HCT116 (cell line): ENCODE results near the gene SCARB1.

Experiments used
- CBX3 ChIP-seq: IDR thresholded peaks from 2 replicates; pipeline ENCODE4 v1.6.1; 2012; ENCODE audit warnings: low read depth
- CEBPB ChIP-seq: IDR thresholded peaks from 2 replicates; pipeline ENCODE4 v1.6.1; 2012; ENCODE audit warnings: low read depth
- EZH2 ChIP-seq: fragments of 200-600 bp; sonication (generic); IDR thresholded peaks from 2 replicates; pipeline ENCODE4 v1.6.1; 2017; ENCODE audit warnings: antibody characterized with exemption, mixed run types
- EZH2phosphoT487 ChIP-seq: fragments of 200-600 bp; IDR thresholded peaks from 2 replicates; pipeline ENCODE4 v1.6.1; 2018; ENCODE audit warnings: antibody characterized with exemption, borderline replicate concordance
- MAX ChIP-seq: IDR thresholded peaks from 2 replicates; pipeline ENCODE4 v1.6.1; 2012
- POLR2A ChIP-seq: IDR thresholded peaks from 2 replicates; pipeline ENCODE4 v1.7.0; 2011; ENCODE audit warnings: borderline replicate concordance; ENCODE audit not compliant: insufficient read depth, insufficient read length; ENCODE audit errors: extremely low read depth
- POLR2AphosphoS5 ChIP-seq: IDR thresholded peaks from 2 replicates; pipeline ENCODE4 v1.6.1; 2011; ENCODE audit warnings: mild to moderate bottlenecking, low read depth, low read length, moderate library complexity
- RAD21 ChIP-seq: IDR thresholded peaks from 2 replicates; pipeline ENCODE4 v1.6.1; 2012; ENCODE audit warnings: low read depth, mild to moderate bottlenecking
- REST ChIP-seq: IDR thresholded peaks from 2 replicates; pipeline ENCODE4 v1.6.1; 2012; ENCODE audit warnings: low read depth
- SP1 ChIP-seq: IDR thresholded peaks from 2 replicates; pipeline ENCODE4 v1.6.1; 2012; ENCODE audit warnings: low read depth
- YY1 ChIP-seq: IDR thresholded peaks from 2 replicates; pipeline ENCODE4 v1.6.1; 2011; ENCODE audit warnings: low read length, low read depth, moderate library complexity, mild to moderate bottlenecking; ENCODE audit not compliant: insufficient replicate concordance; ENCODE audit errors: extremely low read depth
- TF ChIP-seq, protein P1 (sequence below), 3 experiments: fragments of 200-600 bp in 1 of 3; sonication (generic) in 1 of 3; IDR thresholded peaks in 2 of 3; conservative IDR thresholded peaks in 1 of 3; 2 replicates each; pipeline ENCODE4 v1.5.1; 2012 to 2017; ENCODE audit warnings: low read depth in 2 of 3, low read length in 2 of 3, antibody characterized with exemption in 1 of 3, borderline replicate concordance in 1 of 3, control low read depth in 1 of 3, mild to moderate bottlenecking in 1 of 3, mixed read lengths in 1 of 3, mixed run types in 1 of 3, moderate library complexity in 1 of 3; ENCODE audit not compliant: insufficient read depth in 1 of 3

GRCh38 chr12:124764870-124765580 lies 98.6 kb downstream of the SCARB1 start:
- TF ChIP-seq CBX3 (no peak), SP1 (no peak), REST (no peak), CEBPB (no peak), MAX (no peak), EZH2 (no peak), YY1 (no peak), RAD21 (no peak), EZH2phosphoT487 (no peak), POLR2A (no peak), POLR2AphosphoS5 (no peak)
- TF ChIP-seq, protein P1, sequence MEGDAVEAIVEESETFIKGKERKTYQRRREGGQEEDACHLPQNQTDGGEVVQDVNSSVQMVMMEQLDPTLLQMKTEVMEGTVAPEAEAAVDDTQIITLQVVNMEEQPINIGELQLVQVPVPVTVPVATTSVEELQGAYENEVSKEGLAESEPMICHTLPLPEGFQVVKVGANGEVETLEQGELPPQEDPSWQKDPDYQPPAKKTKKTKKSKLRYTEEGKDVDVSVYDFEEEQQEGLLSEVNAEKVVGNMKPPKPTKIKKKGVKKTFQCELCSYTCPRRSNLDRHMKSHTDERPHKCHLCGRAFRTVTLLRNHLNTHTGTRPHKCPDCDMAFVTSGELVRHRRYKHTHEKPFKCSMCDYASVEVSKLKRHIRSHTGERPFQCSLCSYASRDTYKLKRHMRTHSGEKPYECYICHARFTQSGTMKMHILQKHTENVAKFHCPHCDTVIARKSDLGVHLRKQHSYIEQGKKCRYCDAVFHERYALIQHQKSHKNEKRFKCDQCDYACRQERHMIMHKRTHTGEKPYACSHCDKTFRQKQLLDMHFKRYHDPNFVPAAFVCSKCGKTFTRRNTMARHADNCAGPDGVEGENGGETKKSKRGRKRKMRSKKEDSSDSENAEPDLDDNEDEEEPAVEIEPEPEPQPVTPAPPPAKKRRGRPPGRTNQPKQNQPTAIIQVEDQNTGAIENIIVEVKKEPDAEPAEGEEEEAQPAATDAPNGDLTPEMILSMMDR (IDR thresholded peaks at IDR 0.05 in 2 of 3, conservative IDR thresholded peaks at IDR 0.05 in 1 of 3; ENCODE audit: borderline replicate concordance in 1 of 3, insufficient read depth in 1 of 3, low read depth in 2 of 3, low read length in 2 of 3), result no peak
